Bronchial smooth muscle cell (primary cell): ENCODE results near the gene TMED3. TPM values are rescaled to one million over a fixed set of nuclear protein-coding genes. Genes with fewer than 3 reads are reported as not detected.

Source experiments
- total RNA-seq: library from RNA; depleted of rRNA; stranded (reverse); fragments of >200 nt; gene quantifications from 2 replicates; pipeline ENCODE4 v1.2.1, GENCODE V29; 2014

Gene TMED3
- 126 and 159 TPM in 2 replicates for total RNA-seq

DNA sequence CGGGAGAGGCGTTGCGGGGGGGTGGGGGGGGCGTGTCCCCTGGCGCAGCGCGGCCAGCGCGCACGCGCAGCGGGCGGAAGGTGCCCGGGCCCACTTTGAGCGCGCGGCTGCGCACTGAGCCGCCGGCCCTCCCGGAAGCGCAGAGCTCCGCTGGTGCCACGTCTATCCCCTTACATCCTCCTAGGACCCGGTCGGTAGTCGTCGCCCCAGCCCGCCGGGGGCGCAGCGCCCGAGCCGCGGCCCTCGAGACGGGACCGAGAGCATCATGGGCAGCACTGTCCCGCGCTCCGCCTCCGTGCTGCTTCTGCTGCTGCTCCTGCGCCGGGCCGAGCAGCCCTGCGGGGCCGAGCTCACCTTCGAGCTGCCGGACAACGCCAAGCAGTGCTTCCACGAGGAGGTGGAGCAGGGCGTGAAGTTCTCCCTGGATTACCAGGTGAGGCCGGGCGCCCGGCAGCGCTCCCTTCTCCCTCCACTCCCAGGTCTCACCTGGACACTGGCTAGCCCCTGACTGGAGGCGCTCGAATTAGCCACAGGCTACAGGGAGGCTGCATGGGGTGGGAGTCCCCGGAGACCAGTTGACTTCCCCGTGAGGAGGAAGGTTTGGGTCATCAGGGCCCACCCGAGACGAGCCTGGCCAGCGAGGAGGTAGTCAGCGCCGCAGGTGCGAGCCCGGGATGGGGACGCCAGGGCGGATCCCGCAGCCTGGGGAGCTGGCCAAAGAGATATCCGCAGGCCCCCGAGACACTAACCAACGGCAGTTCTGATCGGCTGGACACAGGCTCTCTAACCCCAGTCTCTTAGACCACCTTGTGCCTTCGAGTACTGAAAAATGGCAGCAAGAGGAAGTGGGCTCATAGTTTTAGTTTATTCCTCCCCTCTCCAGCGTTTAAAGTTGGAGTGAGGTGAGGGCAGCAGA is at the start of gene TMED3:
Gene TMED3 (plus strand): TSS at position 128 of the 916 bp plus-strand sequence. CDS start 138 bp downstream, at position 266.

GRCh38 chr15:79282371-79283251 is 28.3 kb upstream of the TMED3 start, which contains the start of gene ANKRD34C:
TSS of gene ANKRD34C (plus strand) at chr15:79282722. CDS start at chr15:79293285, 10,563 bp downstream.

Other genes starting within 250 kb of the TMED3 start
- gene RASGRF1, start 220.3 kb upstream of the TMED3 start, total RNA-seq: under 0.01 TPM in 1 of 2 replicates, not detected in the other
- gene ANKRD34C, start 28.4 kb upstream of the TMED3 start, total RNA-seq: not detected in 2 replicates
- gene MINAR1, start 121.2 kb downstream of the TMED3 start, total RNA-seq: 0.43 and 0.63 TPM in 2 replicates